Calu3 (cell line): Measurements from ENCODE around the gene PNPLA2. TPM values are rescaled to one million over a fixed set of nuclear protein-coding genes. Genes with fewer than 3 reads are reported as not detected.

ENCODE experiments used
- BruUV-seq: library from RNA; stranded (reverse); fragments of 400-500 nt; replicated peaks from 2 replicates; lab custom pipeline; 2021; lab: Mats Ljungman, UMichigan
- CTCF ChIA-PET: fragments of 300-600 bp; sonication (Branson Sonifier 250); formaldehyde crosslinking; loops from one replicate; lab custom pipeline; 2022; ENCODE audit warnings: antibody characterized with exemption; lab: Charles Lee
- DNase-seq: peaks from one replicate; pipeline ENCODE4 v3.0.0; 2022
- H3K27ac Mint-ChIP-seq: one replicate; pipeline ENCODE4 v1.8.0; 2022; ENCODE audit warnings: mixed read lengths; ENCODE audit not compliant: unreplicated experiment
- H3K27me3 Mint-ChIP-seq: one replicate; pipeline ENCODE4 v1.8.0; 2022; ENCODE audit warnings: mixed read lengths; ENCODE audit not compliant: unreplicated experiment
- H3K36me3 Mint-ChIP-seq: one replicate; pipeline ENCODE4 v1.8.0; 2022; ENCODE audit warnings: mild to moderate bottlenecking, moderate library complexity, mixed read lengths; ENCODE audit not compliant: insufficient read depth, unreplicated experiment
- H3K4me1 Mint-ChIP-seq: one replicate; pipeline ENCODE4 v1.8.0; 2022; ENCODE audit warnings: mild to moderate bottlenecking, low read depth, mixed read lengths; ENCODE audit not compliant: unreplicated experiment
- H3K4me3 Mint-ChIP-seq: one replicate; pipeline ENCODE4 v1.8.0; 2022; ENCODE audit warnings: mild to moderate bottlenecking, low read depth, moderate library complexity, mixed read lengths; ENCODE audit not compliant: unreplicated experiment
- H3K9me3 Mint-ChIP-seq: one replicate; pipeline ENCODE4 v1.8.0; 2022; ENCODE audit warnings: low read depth, mixed read lengths; ENCODE audit not compliant: unreplicated experiment
- CTCF ChIP-seq: fragments of 200-600 bp; IDR thresholded peaks from one replicate; pipeline ENCODE4 v1.8.0; 2022; ENCODE audit warnings: antibody characterized with exemption; ENCODE audit not compliant: unreplicated experiment
- intact Hi-C: fragments of 100-400 bp; cut with micrococcal nuclease; formaldehyde crosslinking; loops from one replicate; pipeline ENCODE4 v1.10.0; 2022; ENCODE audit not compliant: unreplicated experiment
- total RNA-seq: library from RNA; stranded (reverse); gene quantifications from 2 replicates; pipeline ENCODE4 v1.2.3, GENCODE V29; 2022

The PNPLA2 gene
- total RNA-seq, 1 experiment from 2014 or later = 134 TPM

GRCh38 chr11:826836-827145, 8.1 kb downstream of the PNPLA2 start:
- no TSS peak for BruUV-seq
- no peaks in the 10 kb centered on the region for H3K27me3 Mint-ChIP-seq
- peak overlapping the region; percentile 78 for H3K4me3 Mint-ChIP-seq
- no peaks in the 10 kb centered on the region for H3K9me3 Mint-ChIP-seq
- no peak overlapping the region for H3K27ac Mint-ChIP-seq
- H3K36me3 Mint-ChIP-seq = peaks cover 88% of the 10 kb centered on the region
- TF ChIP-seq CTCF = no peak
- CTCF ChIA-PET = no interaction called here
- intact Hi-C loops = no loop called here
- DNase-seq = no peak
- H3K4me1 Mint-ChIP-seq = peaks cover 45% of the 10 kb centered on the region

GRCh38 chr11:827146-827896, 8.6 kb downstream of the PNPLA2 start:
- peaks cover 88% of the 10 kb centered on the region for H3K36me3 Mint-ChIP-seq
- H3K4me3 Mint-ChIP-seq = peak overlapping the region; percentile 78
- H3K27me3 Mint-ChIP-seq = no peaks in the 10 kb centered on the region
- no TSS peak for BruUV-seq
- TF ChIP-seq CTCF = no peak
- peak overlapping the region; percentile 75 for H3K27ac Mint-ChIP-seq
- H3K4me1 Mint-ChIP-seq = peaks cover 44% of the 10 kb centered on the region
- DNase-seq = peak; percentile 71
- CTCF ChIA-PET = interaction anchor here (0.9 kb wide), 1 partner anchor 19 kb away, joined by 3 read pairs; no protein-coding TSS in a partner anchor
- H3K9me3 Mint-ChIP-seq = no peaks in the 10 kb centered on the region
- intact Hi-C loops = no loop called here

- intact Hi-C loops = no loop called here
- no peak for DNase-seq
- no peaks in the 10 kb centered on the region for H3K9me3 Mint-ChIP-seq
- peaks cover 45% of the 10 kb centered on the region for H3K4me1 Mint-ChIP-seq
- TF ChIP-seq CTCF = no peak
- peaks cover 88% of the 10 kb centered on the region for H3K36me3 Mint-ChIP-seq
- no peaks in the 10 kb centered on the region for H3K27me3 Mint-ChIP-seq
- H3K27ac Mint-ChIP-seq = peak within 1 kb of the TSS; percentile 75
- CTCF ChIA-PET = interaction anchor here (0.9 kb wide), 1 partner anchor 19 kb away, joined by 3 read pairs; no protein-coding TSS in a partner anchor
- peak within 1 kb of the TSS; percentile 78 for H3K4me3 Mint-ChIP-seq
- BruUV-seq = no TSS peak
Observed at GRCh38 chr11:827897-828192, 9.1 kb downstream of the PNPLA2 start, which contains the start of gene CRACR2B. TSS of gene CRACR2B (plus strand) at chr11:827919. CDS start at chr11:828608, 689 bp downstream.

GRCh38 chr11:828506-829175, 9.9 kb downstream of the PNPLA2 start:
- no peaks in the 10 kb centered on the region for H3K27me3 Mint-ChIP-seq
- peaks cover 87% of the 10 kb centered on the region for H3K36me3 Mint-ChIP-seq
- no peaks in the 10 kb centered on the region for H3K9me3 Mint-ChIP-seq
- CTCF ChIA-PET = no interaction called here
- no TSS peak for BruUV-seq
- H3K4me3 Mint-ChIP-seq = peak overlapping the region; percentile 78
- peaks cover 45% of the 10 kb centered on the region for H3K4me1 Mint-ChIP-seq
- intact Hi-C loops = no loop called here
- DNase-seq = no peak
- peak overlapping the region; percentile 75 for H3K27ac Mint-ChIP-seq
- TF ChIP-seq CTCF = no peak
